Measurements from ENCODE around the gene GLB1L3.
A peak's percentile ranks its signal among the peaks of the same experiment; 100 is the strongest.
"Not testable (repeated sequence)": the region's sequence is repeated elsewhere in the genome, so short reads cannot be mapped to it uniquely, and the experiment has no call there.

The GLB1L3 gene

DNA sequence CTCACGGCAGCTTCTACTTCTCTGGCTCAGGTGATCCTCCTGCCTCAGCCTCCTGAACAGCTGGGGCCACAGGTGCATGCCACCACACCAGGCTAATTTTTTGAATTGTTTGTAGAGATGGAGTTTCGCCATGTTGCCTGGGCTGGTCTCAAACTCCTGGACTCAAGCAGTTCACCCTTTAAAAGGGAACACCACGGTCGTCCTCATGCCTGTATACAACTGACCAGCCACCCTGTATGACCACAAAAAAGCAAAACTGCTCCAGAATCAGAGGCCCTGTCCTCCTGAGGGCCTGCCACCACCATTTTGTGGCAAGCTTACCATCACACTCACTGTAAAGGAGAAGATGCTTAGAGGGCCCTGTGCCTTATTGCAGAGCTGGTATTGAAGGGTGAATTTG is 2.2 kb downstream of the GLB1L3 start:
- peaks cover 18% of the 10 kb centered on the region for H3K9me3 Mint-ChIP-seq
- peaks cover 5% of the 10 kb centered on the region for H3K36me3 Mint-ChIP-seq (ENCODE audit: low read depth)
- H3K27me3 Mint-ChIP-seq (ENCODE audit: low read depth, poor library complexity): peaks cover 63% of the 10 kb centered on the region
- no peak overlapping the region for H3K27ac Mint-ChIP-seq
- no peak for TF ChIP-seq CTCF (IDR thresholded peaks at IDR 0.05)
- no peak overlapping the region for H3K4me3 Mint-ChIP-seq
- no peak for DNase-seq
- peaks cover 32% of the 10 kb centered on the region for H3K4me1 Mint-ChIP-seq

- not testable (repeated sequence) for DNase-seq; H3K36me3 Mint-ChIP-seq (ENCODE audit: low read depth); H3K4me3 Mint-ChIP-seq; H3K4me1 Mint-ChIP-seq; H3K27ac Mint-ChIP-seq
- peaks cover 43% of the 10 kb centered on the region for H3K27me3 Mint-ChIP-seq (ENCODE audit: low read depth, poor library complexity)
- peaks cover 18% of the 10 kb centered on the region for H3K9me3 Mint-ChIP-seq
Measured at GRCh38 chr11:134281635-134282034, 5.5 kb downstream of the GLB1L3 start.

GRCh38 chr11:134282121-134283045 is 6.2 kb downstream of the GLB1L3 start:
- Mint-ChIP-seq H3K4me1 (peaks cover 5% of the 10 kb centered on the region), H3K4me3 (no peak overlapping the region), H3K27me3 (ENCODE audit: low read depth, poor library complexity) (peaks cover 38% of the 10 kb centered on the region), H3K27ac (no peak overlapping the region), H3K36me3 (ENCODE audit: low read depth) (peaks cover 5% of the 10 kb centered on the region), H3K9me3 (peaks cover 15% of the 10 kb centered on the region)
- no peak for TF ChIP-seq CTCF (IDR thresholded peaks at IDR 0.05)
- DNase-seq: no peak

DNA sequence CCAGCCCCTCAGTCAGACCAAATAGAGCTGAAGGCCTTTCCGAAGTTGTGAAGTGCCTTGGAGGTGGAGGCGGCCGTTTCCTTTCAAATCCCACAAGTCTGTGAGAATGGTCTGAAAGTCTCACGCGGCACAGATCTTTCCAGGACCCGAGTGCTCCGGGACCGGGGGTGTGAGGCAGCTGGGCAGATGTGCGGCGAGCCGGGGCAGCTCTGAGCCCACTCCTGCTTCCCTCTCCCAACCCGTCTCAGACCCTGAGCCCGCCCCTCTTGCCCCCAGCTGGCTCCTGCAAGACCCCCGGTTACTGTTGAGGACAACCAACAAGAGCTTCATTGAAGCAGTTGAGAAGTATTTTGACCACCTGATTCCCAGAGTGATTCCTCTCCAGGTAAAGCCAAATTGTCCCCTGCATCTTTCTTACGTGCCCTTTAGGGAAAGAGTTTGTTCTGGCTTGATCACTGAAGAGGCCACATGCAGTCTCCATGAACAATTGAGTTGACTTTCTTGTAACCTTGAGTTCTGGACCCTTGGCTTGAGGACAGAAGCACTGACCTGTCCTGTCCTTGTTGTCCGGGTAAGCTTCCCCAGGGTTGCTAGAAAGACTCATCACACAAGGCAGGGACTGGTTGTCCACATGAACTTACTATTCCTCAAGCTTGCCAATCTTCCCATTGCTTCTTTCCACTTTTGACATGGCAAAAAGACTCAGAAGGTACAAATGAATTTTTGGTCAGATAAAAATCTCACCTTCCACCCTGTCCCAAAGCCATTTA is 7.5 kb downstream of the GLB1L3 start:
- no peak for TF ChIP-seq CTCF (IDR thresholded peaks at IDR 0.05)
- H3K4me3 Mint-ChIP-seq: no peak overlapping the region
- DNase-seq: no peak

GRCh38 chr11:134284349-134284748 is 8.2 kb downstream of the GLB1L3 start:
- not testable (repeated sequence) for H3K36me3 Mint-ChIP-seq (ENCODE audit: low read depth); H3K9me3 Mint-ChIP-seq; DNase-seq; H3K4me3 Mint-ChIP-seq; H3K27ac Mint-ChIP-seq
- Mint-ChIP-seq H3K4me1 (peaks cover 19% of the 10 kb centered on the region), H3K27me3 (ENCODE audit: low read depth, poor library complexity) (peaks cover 19% of the 10 kb centered on the region)

More for the DNA sequence above, 7.5 kb downstream of the GLB1L3 start:
- Mint-ChIP-seq H3K36me3 (ENCODE audit: low read depth) (peaks cover 2% of the 10 kb centered on the region), H3K9me3 (peaks cover 11% of the 10 kb centered on the region), H3K27me3 (ENCODE audit: low read depth, poor library complexity) (peaks cover 26% of the 10 kb centered on the region), H3K27ac (no peak overlapping the region), H3K4me1 (peaks cover 12% of the 10 kb centered on the region)

DNA sequence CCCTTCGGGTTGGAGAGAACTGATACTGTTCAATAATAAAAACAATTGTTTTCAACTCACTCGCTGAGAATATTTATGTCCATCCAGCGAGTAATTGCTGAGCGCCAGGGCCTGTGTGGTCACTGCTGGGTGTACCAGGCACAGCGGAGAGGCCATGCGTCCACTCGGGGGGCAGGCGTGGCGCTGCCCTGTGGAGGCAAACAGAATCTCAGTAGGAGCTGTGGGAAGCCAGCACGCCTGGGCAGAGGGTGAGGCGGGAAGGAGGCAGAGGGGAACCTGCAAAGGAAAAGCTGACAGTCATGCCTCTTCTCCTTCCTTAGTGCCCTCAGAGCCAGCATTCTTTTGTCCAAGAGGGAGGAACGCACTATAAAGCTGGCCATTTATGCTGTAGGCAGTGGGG is 11.4 kb downstream of the GLB1L3 start:
- DNase-seq: no peak
- Mint-ChIP-seq H3K4me3 (no peak overlapping the region), H3K27ac (peak overlapping the region; percentile 14), H3K27me3 (ENCODE audit: low read depth, poor library complexity) (peaks cover 12% of the 10 kb centered on the region), H3K9me3 (no peaks in the 10 kb centered on the region), H3K36me3 (ENCODE audit: low read depth) (no peaks in the 10 kb centered on the region), H3K4me1 (peaks cover 33% of the 10 kb centered on the region)
- TF ChIP-seq CTCF (IDR thresholded peaks at IDR 0.05): no peak
